ENCODE data around the gene C1QTNF1.

DNA sequence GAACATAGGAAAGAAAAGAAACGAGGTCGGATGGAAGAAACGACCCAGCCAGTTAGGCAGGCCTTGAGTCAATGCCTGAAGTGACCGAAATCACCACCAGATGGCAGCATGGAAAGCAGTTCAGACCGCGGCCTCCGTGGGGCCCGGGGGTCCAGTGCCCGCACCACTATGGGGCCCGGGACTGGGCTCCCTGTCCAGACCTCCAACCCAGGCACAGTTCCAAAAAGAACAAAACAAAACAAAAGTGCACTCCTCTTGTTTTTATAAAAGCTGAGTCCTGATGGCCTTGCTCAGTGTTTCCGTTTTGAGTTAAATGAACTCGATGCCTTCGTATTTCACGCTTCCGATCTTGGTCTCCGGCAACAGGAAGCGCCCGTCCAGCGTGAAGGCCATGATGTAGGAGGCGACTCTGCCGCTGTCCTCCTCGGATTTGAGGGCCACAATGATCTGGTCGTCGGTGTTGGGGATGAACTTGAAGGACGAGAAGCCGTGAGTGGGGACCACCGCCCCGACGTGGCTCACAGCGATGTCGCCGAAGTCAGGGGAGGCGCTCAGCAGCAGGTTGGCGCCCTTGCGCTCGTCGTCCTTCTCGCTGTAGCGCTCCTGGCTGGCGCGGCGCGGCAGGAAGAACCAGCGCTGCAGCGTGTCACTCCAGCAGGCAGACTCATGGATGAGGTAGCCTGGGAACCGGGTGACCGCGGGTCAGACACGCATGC is 30.6 kb upstream of the C1QTNF1 start:
- TF ChIP-seq EZH2 (IDR thresholded peaks at IDR 0.05; ENCODE audit: borderline replicate concordance, low read depth, low read length) (no peak), YY1 (IDR thresholded peaks at IDR 0.05; ENCODE audit: borderline replicate concordance in 1 of 3, control insufficient read depth in 1 of 3, extremely low read depth in 1 of 3, insufficient read depth in 3 of 3, insufficient read length in 1 of 3, insufficient replicate concordance in 2 of 3, low read depth in 1 of 3, low read length in 2 of 3) (no peak), SUPT5H (IDR thresholded peaks at IDR 0.05) (no peak)

All from K562 (cell line).